ENCODE results near the gene KRTAP25-1.

The KRTAP25-1 gene

DNA sequence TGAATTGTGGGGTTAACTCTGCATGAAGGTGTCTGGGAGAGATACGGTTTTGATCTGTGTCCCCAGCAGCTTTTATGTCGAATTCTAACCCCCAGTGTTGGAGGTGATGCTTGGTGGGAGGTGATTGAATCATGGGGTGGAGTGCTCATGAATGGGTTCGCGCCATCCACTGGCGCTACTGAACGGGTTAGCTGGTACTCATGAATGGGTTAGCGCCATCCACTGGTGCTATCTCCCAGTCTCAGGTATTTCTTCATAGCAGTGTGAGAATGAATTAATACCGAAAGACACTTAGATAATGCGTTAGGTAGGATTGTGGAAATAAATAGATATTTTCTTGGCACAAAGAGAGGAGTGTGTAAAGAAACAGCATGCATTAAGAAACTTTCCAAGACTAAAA, 40.5 kb downstream of the KRTAP25-1 start:
- no peak for DNase-seq (ENCODE audit: low spot score)

DNA sequence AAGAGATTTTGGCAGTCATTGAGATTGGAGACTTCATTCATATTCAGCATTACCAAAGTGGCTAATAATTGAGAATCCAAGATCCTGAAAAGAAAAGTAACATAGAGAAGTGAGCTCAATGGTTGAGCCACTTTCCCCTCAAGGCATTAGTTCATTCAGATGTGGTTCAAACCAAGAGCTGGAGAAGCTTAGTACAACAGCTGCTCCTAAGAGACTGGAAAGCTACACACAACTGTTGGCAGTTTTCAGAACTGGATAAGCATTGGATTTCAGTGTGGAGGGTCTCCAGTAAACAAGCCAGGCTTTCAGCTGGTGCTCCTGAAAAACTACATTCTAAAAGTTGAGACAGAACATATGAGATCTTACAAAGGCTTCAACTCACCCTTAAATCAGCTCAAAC, 44.3 kb downstream of the KRTAP25-1 start:
- no peak for DNase-seq (ENCODE audit: low spot score)

- no peak for DNase-seq (ENCODE audit: low spot score)
These were observed 45.6 kb downstream of the KRTAP25-1 start for GRCh38 chr21:30243691-30244090.

- DNase-seq (ENCODE audit: low spot score): no peak
These were observed 48.7 kb downstream of the KRTAP25-1 start for GRCh38 chr21:30240661-30241060.
